ENCODE measurements around the gene TNFAIP3. TPM values are rescaled to one million over a fixed set of nuclear protein-coding genes. Genes with fewer than 3 reads are reported as not detected.

The TNFAIP3 gene
- total and polyA plus RNA-seq, 2 of the 8 experiments (the other 6 are each of a cell fraction or from before 2014, with no cell fraction given), result 1.6 to 2.0 TPM

DNA sequence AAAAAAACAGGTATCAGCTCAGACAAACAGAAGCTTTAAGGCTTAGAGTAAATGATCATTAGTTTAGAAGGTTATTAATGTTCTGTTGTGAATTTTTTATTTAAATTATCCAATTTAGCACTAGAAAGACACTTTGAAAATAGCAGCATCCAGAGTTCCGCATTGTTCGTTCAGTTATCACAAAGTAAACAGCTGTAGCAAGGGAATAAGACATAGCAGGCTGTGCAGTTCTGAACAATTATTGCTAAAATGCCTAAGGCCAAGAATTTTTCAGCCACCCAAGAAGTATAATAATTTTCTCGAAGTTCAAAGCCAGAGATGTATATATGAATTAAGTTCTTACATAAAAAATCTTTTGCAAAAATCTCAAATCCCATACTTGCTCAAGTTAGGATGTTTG, 8.0 kb upstream of the TNFAIP3 start:
- Histone ChIP-seq H4K20me1 (replicated peaks in 1 of 2; ENCODE audit: control insufficient read depth in 1 of 2, insufficient read depth in 2 of 2, low read length in 2 of 2) (no peaks in the 10 kb centered on the region), H3K9ac (replicated peaks in 1 of 4; ENCODE audit: extremely low read depth in 1 of 4, low read depth in 3 of 4, low read length in 3 of 4) (no peak overlapping the region), H3K79me2 (ENCODE audit: control insufficient read depth in 1 of 2, insufficient read depth in 2 of 2, low read length in 2 of 2) (no peaks in the 10 kb centered on the region), H3K56ac (replicated peaks; ENCODE audit: insufficient read length, low read depth, low read length) (no peak overlapping the region), H2BK20ac (ENCODE audit: low read length) (no peak overlapping the region), H3K27ac (ENCODE audit: low read depth, low read length) (no peak overlapping the region), H3K4me3 (ENCODE audit: extremely low read depth in 1 of 4, insufficient read depth in 2 of 4, low read depth in 3 of 4, low read length in 4 of 4) (no peak overlapping the region), H3K79me1 (ENCODE audit: low read depth, low read length) (no peaks in the 10 kb centered on the region), H4K91ac (replicated peaks; ENCODE audit: insufficient read length, low read length) (no peak overlapping the region), H4K5ac (ENCODE audit: insufficient read length, low read depth, low read length) (no peak overlapping the region), H2BK5ac (ENCODE audit: low read depth, low read length) (no peak overlapping the region), H3K9me3 (ENCODE audit: insufficient read depth in 2 of 2, low read depth in 1 of 2, low read length in 1 of 2) (no peaks in the 10 kb centered on the region), H2BK120ac (replicated peaks; ENCODE audit: low read depth, low read length) (no peak overlapping the region), H2BK15ac (ENCODE audit: low read length) (no peak overlapping the region), H2AFZ (ENCODE audit: low read length) (no peak overlapping the region), H3K18ac (ENCODE audit: extremely low read depth, low read length) (no peak overlapping the region), H3K4ac (replicated peaks; ENCODE audit: insufficient read length, low read depth, low read length) (no peak overlapping the region), H2AK5ac (ENCODE audit: low read depth, low read length) (no peak overlapping the region), H3K23ac (ENCODE audit: insufficient read length) (no peak overlapping the region), H4K8ac (ENCODE audit: extremely low read depth, insufficient read depth, low read length) (no peak overlapping the region), H2BK12ac (ENCODE audit: low read depth, low read length) (no peak overlapping the region), H3K14ac (ENCODE audit: insufficient read length) (no peak overlapping the region), H3K27me3 (replicated peaks in 1 of 4; ENCODE audit: control insufficient read depth in 3 of 4, extremely low read depth in 1 of 4, insufficient read depth in 3 of 4, low read length in 3 of 4) (no peaks in the 10 kb centered on the region), H3K4me2 (ENCODE audit: insufficient read depth in 1 of 2, low read depth in 2 of 2, low read length in 2 of 2) (no peak overlapping the region), H3K36me3 (ENCODE audit: control insufficient read depth in 2 of 4, insufficient read depth in 4 of 4, low read length in 3 of 4) (no peaks in the 10 kb centered on the region), H3K4me1 (replicated peaks in 1 of 4; ENCODE audit: control insufficient read depth in 3 of 4, insufficient read depth in 4 of 4, low read length in 3 of 4) (peaks cover 0 to 4% (median under 1%) of the 10 kb centered on the region in 4 experiments; a peak in 1 of 7 replicates), H3K23me2 (ENCODE audit: low read depth, low read length) (no peaks in the 10 kb centered on the region)
- TF ChIP-seq BRCA1 (IDR thresholded peaks at IDR 0.05; ENCODE audit: low read depth, low read length) (no peak), SP2 (IDR thresholded peaks at IDR 0.05; ENCODE audit: low read length) (no peak), SP1 (IDR thresholded peaks at IDR 0.05; ENCODE audit: low read depth, low read length) (no peak)
- CTCF ChIA-PET (ENCODE audit: partially characterized antibody), result interaction anchor here (0.9 to 2.0 kb wide), 3 partner anchors 9 to 154 kb away, joined by 4 to 7 read pairs (median 4); partner anchors contain the start of gene TNFAIP3
- FAIRE-seq (no peak), DNase-seq (ENCODE audit: low read depth in 1 of 2, low spot score in 2 of 2) (no peak)
- whole genome bisulfite sequencing, 2 experiments (ENCODE audit: extremely low coverage in 1 of 2, insufficient coverage in 1 of 2, insufficient read length in 1 of 2, insufficient replicate concordance in 2 of 2, low coverage in 1 of 2, low lambda C conversion rate in 2 of 2, missing lambda C conversion rate in 1 of 2), result 96% methylated on average over 3 of the region's 3 CpGs; no CpG with 5 or more reads in 1 of the 2 experiments
- POLR2A ChIA-PET (ENCODE audit: partially characterized antibody), result no interaction called here
